Hematopoietic multipotent progenitor cell treated with erythropoietin and hydrocortisone succinate and interleukin-3 and kit ligand, for 6 days (in vitro differentiated cells): ENCODE results near the gene CAPN3.

ENCODE experiments used
- DNase-seq: peaks from one replicate; pipeline ENCODE4 v3.0.0-alpha.2; 2015

CAPN3 gene

GRCh38 chr15:42457445-42458442 lies 98.4 kb downstream of the CAPN3 start:
- no peak for DNase-seq

- no peak for DNase-seq
These were observed 102.0 kb downstream of the CAPN3 start for GRCh38 chr15:42461261-42461660.
